ENCODE measurements around the gene TMEM51.

TMEM51 gene

DNA sequence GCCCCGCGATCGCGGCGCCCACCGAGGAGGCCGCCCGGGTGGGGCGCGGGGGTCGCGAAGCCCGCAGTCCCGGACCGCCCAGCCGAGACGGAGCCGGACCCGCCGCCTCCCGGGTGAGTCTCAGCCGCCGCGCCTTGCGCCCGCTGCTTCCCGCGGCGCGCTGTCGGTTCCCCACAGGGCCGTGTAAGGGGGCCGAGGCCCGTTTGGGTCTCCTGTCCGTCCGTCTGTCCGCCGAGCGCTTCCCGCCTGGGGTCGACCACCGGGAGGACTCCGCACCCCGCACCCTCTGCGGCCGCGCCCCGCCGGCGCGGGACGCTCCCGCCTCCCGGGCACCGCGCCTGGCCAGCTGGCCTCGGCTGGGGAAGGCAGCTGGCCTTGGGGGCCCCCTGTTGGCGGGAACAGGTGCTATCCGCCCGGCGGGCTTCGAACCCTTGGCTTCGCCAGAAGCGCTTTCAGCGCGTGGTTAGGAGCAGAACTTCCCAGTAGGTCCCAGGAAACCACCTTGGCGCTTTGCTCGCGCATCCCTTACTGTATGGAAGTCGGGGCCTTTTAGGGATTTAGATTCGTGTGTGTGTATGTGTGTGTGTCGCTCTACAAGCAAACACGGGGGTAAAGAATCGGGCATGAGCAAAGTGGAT is 414 bp downstream of the TMEM51 start:
- Histone ChIP-seq H3K9me3 (ENCODE audit: control insufficient read depth, insufficient read depth, low read length) (no peaks in the 10 kb centered on the region), H3K27ac (ENCODE audit: low read length) (no peak overlapping the region), H3K27me3 (ENCODE audit: control insufficient read depth, insufficient read depth, low read length) (no peaks in the 10 kb centered on the region; the same call in 1 of the 2 replicates), H3K36me3 (ENCODE audit: control insufficient read depth, insufficient read depth, low read length) (no peaks in the 10 kb centered on the region), H3K4me3 (ENCODE audit: low read length) (peak overlapping the region; percentile 81), H3K4me1 (ENCODE audit: control insufficient read depth, insufficient read depth, low read length) (peaks cover 2% of the 10 kb centered on the region)
- no peak for DNase-seq (ENCODE audit: low read depth, low spot score)
- no CpG with 5 or more reads among the region's 74 CpGs for WGBS (ENCODE audit: insufficient coverage, insufficient read length)

DNA sequence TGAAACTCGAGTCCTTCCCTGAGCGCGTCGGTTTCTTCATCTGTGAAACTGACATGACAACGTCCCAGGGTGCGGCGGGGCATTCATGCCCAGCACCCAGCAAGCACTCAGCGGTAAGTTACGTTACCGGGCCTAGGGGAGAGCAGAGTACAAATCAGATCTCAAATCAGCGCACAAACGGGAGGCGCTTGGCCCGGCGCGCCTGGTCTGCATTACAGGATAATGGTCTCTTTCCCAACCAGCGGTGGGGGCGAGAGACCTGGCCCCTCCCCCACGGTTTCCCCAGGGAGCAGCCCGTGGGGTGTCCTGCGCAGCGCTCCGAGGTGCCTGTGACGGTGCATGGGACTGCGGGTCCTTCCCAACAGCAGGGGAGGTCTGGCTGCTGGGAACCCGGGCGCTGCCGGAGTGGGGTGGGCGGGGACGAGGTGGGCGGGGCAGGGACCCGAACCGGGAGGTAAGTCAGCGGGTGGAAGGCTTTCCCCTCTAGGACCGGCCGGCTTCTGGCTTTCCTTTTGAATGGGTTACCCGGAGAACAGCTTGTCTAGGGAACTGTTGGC is 1.0 kb downstream of the TMEM51 start:
- Histone ChIP-seq H3K36me3 (ENCODE audit: control insufficient read depth, insufficient read depth, low read length) (no peaks in the 10 kb centered on the region), H3K4me3 (ENCODE audit: low read length) (peak overlapping the region; percentile 81; the same call in 1 of the 2 replicates), H3K27me3 (ENCODE audit: control insufficient read depth, insufficient read depth, low read length) (no peaks in the 10 kb centered on the region; the same call in 1 of the 2 replicates), H3K9me3 (ENCODE audit: control insufficient read depth, insufficient read depth, low read length) (no peaks in the 10 kb centered on the region), H3K4me1 (ENCODE audit: control insufficient read depth, insufficient read depth, low read length) (peaks cover 2% of the 10 kb centered on the region), H3K27ac (ENCODE audit: low read length) (no peak overlapping the region)
- DNase-seq (ENCODE audit: low read depth, low spot score) = no peak
- no CpG with 5 or more reads among the region's 37 CpGs for WGBS (ENCODE audit: insufficient coverage, insufficient read length)

DNA sequence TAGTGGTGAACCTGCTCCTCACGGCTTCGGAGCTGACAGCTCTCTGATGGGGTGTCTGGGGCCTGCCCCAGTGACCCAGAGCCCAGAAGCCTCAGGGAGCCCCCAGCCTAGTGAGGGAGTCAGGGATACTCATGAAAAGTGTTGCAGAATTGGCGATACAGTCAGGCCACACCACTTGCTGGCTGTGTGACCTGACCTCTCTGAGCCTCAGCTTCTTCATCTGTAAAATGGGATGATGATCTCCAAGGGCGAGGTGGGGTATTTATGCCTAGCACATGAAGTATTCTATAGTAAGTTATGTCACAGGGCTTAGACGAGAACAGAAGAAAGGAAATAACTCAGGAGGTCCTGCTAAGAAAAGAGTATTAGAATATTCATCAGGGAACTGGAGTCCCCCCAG is 1.6 kb downstream of the TMEM51 start:
- H3K4me3 ChIP-seq (ENCODE audit: low read length) = no peak overlapping the region
- no peak for DNase-seq (ENCODE audit: low read depth, low spot score)
- H3K9me3 ChIP-seq (ENCODE audit: control insufficient read depth, insufficient read depth, low read length) = no peaks in the 10 kb centered on the region
- no CpG with 5 or more reads among the region's 5 CpGs for WGBS (ENCODE audit: insufficient coverage, insufficient read length)
- H3K27me3 ChIP-seq (ENCODE audit: control insufficient read depth, insufficient read depth, low read length) = no peaks in the 10 kb centered on the region; the same call in 1 of the 2 replicates
- H3K27ac ChIP-seq (ENCODE audit: low read length) = no peak overlapping the region
- H3K36me3 ChIP-seq (ENCODE audit: control insufficient read depth, insufficient read depth, low read length) = no peaks in the 10 kb centered on the region
- peaks cover 2% of the 10 kb centered on the region for H3K4me1 ChIP-seq (ENCODE audit: control insufficient read depth, insufficient read depth, low read length)

- no peak overlapping the region for H3K27ac ChIP-seq (ENCODE audit: low read length)
- H3K36me3 ChIP-seq (ENCODE audit: control insufficient read depth, insufficient read depth, low read length) = no peaks in the 10 kb centered on the region
- peaks cover 2% of the 10 kb centered on the region for H3K4me1 ChIP-seq (ENCODE audit: control insufficient read depth, insufficient read depth, low read length)
- WGBS (ENCODE audit: insufficient coverage, insufficient read length) = no CpG with 5 or more reads among the region's 11 CpGs
- no peaks in the 10 kb centered on the region; the same call in 1 of the 2 replicates for H3K27me3 ChIP-seq (ENCODE audit: control insufficient read depth, insufficient read depth, low read length)
- no peak overlapping the region for H3K4me3 ChIP-seq (ENCODE audit: low read length)
- no peak for DNase-seq (ENCODE audit: low read depth, low spot score)
- no peaks in the 10 kb centered on the region for H3K9me3 ChIP-seq (ENCODE audit: control insufficient read depth, insufficient read depth, low read length)
Observed at GRCh38 chr1:15155888-15156741, 2.6 kb downstream of the TMEM51 start.

- H3K9me3 ChIP-seq (ENCODE audit: control insufficient read depth, insufficient read depth, low read length) = no peaks in the 10 kb centered on the region
- H3K27me3 ChIP-seq (ENCODE audit: control insufficient read depth, insufficient read depth, low read length) = no peaks in the 10 kb centered on the region; the same call in 1 of the 2 replicates
- no CpG with 5 or more reads among the region's 9 CpGs for WGBS (ENCODE audit: insufficient coverage, insufficient read length)
- no peaks in the 10 kb centered on the region for H3K36me3 ChIP-seq (ENCODE audit: control insufficient read depth, insufficient read depth, low read length)
- H3K27ac ChIP-seq (ENCODE audit: low read length) = no peak overlapping the region
- DNase-seq (ENCODE audit: low read depth, low spot score) = no peak
- H3K4me1 ChIP-seq (ENCODE audit: control insufficient read depth, insufficient read depth, low read length) = peaks cover 2% of the 10 kb centered on the region
- H3K4me3 ChIP-seq (ENCODE audit: low read length) = no peak overlapping the region
Observed at GRCh38 chr1:15156807-15157380, 3.3 kb downstream of the TMEM51 start.

- H3K4me1 ChIP-seq (ENCODE audit: control insufficient read depth, insufficient read depth, low read length) = peaks cover 2% of the 10 kb centered on the region
- WGBS (ENCODE audit: insufficient coverage, insufficient read length) = no CpG with 5 or more reads among the region's 17 CpGs
Observed at GRCh38 chr1:15157524-15158399, 4.2 kb downstream of the TMEM51 start.

GRCh38 chr1:15158506-15159165 is 5.1 kb downstream of the TMEM51 start:
- Histone ChIP-seq H3K27ac (ENCODE audit: low read length) (no peak overlapping the region), H3K4me1 (ENCODE audit: control insufficient read depth, insufficient read depth, low read length) (peaks cover 2% of the 10 kb centered on the region), H3K9me3 (ENCODE audit: control insufficient read depth, insufficient read depth, low read length) (no peaks in the 10 kb centered on the region), H3K4me3 (ENCODE audit: low read length) (no peak overlapping the region), H3K36me3 (ENCODE audit: control insufficient read depth, insufficient read depth, low read length) (no peaks in the 10 kb centered on the region), H3K27me3 (ENCODE audit: control insufficient read depth, insufficient read depth, low read length) (no peaks in the 10 kb centered on the region; the same call in 1 of the 2 replicates)
- no CpG with 5 or more reads among the region's 13 CpGs for WGBS (ENCODE audit: insufficient coverage, insufficient read length)
- DNase-seq (ENCODE audit: low read depth, low spot score) = no peak

More at GRCh38 chr1:15157524-15158399, 4.2 kb downstream of the TMEM51 start:
- Histone ChIP-seq H3K4me3 (ENCODE audit: low read length) (no peak overlapping the region), H3K27ac (ENCODE audit: low read length) (no peak overlapping the region), H3K36me3 (ENCODE audit: control insufficient read depth, insufficient read depth, low read length) (no peaks in the 10 kb centered on the region), H3K27me3 (ENCODE audit: control insufficient read depth, insufficient read depth, low read length) (no peaks in the 10 kb centered on the region; the same call in 1 of the 2 replicates), H3K9me3 (ENCODE audit: control insufficient read depth, insufficient read depth, low read length) (no peaks in the 10 kb centered on the region)
- no peak for DNase-seq (ENCODE audit: low read depth, low spot score)

DNA sequence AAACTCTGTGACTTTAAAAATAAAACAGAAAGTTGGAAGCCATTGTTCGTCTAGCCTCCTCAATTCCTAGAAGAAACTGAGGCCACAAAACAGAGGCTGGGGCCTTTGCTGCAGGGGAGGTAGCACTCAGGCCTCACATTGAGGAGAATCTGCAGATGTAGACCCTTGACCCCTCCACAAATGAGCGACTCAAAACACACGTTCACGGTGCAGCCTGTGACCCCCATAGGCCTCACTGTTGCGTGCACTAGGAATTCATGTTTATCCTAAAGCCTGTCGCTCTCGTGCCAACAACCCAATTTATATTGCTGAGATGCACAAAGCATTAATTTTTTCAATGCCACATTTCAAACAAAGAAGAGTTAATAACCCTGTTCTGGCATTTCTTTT is 5.6 kb downstream of the TMEM51 start:
- Histone ChIP-seq H3K27ac (ENCODE audit: low read length) (no peak overlapping the region), H3K9me3 (ENCODE audit: control insufficient read depth, insufficient read depth, low read length) (no peaks in the 10 kb centered on the region), H3K27me3 (ENCODE audit: control insufficient read depth, insufficient read depth, low read length) (no peaks in the 10 kb centered on the region; the same call in 1 of the 2 replicates), H3K4me3 (ENCODE audit: low read length) (no peak overlapping the region), H3K36me3 (ENCODE audit: control insufficient read depth, insufficient read depth, low read length) (no peaks in the 10 kb centered on the region), H3K4me1 (ENCODE audit: control insufficient read depth, insufficient read depth, low read length) (peaks cover 2% of the 10 kb centered on the region)
- no CpG with 5 or more reads among the region's 7 CpGs for WGBS (ENCODE audit: insufficient coverage, insufficient read length)
- DNase-seq (ENCODE audit: low read depth, low spot score) = no peak

- no peaks in the 10 kb centered on the region for H3K4me1 ChIP-seq (ENCODE audit: control insufficient read depth, insufficient read depth, low read length)
- no peaks in the 10 kb centered on the region for H3K36me3 ChIP-seq (ENCODE audit: control insufficient read depth, insufficient read depth, low read length)
- WGBS (ENCODE audit: insufficient coverage, insufficient read length) = no CpG with 5 or more reads among the region's 8 CpGs
- H3K4me3 ChIP-seq (ENCODE audit: low read length) = no peak overlapping the region
- no peaks in the 10 kb centered on the region for H3K9me3 ChIP-seq (ENCODE audit: control insufficient read depth, insufficient read depth, low read length)
- H3K27ac ChIP-seq (ENCODE audit: low read length) = no peak overlapping the region
- H3K27me3 ChIP-seq (ENCODE audit: control insufficient read depth, insufficient read depth, low read length) = no peaks in the 10 kb centered on the region
- DNase-seq (ENCODE audit: low read depth, low spot score) = no peak
Observed at GRCh38 chr1:15160626-15161025, 7.1 kb downstream of the TMEM51 start.

Measured in iPS DF 6.9 (cell line).